HG02642 (cell line): ENCODE data around the gene DIS3L2.

Experiments used
- ATAC-seq: cut with Tn5 transposase; IDR thresholded peaks from one replicate; pipeline ENCODE4 v1.9.1; 2021; ENCODE audit warnings: mild to moderate bottlenecking; ENCODE audit not compliant: unreplicated experiment, poor library complexity

DIS3L2 gene

GRCh38 chr2:232240906-232241305 is 279.4 kb downstream of the DIS3L2 start:
- ATAC-seq = no peak

GRCh38 chr2:232242316-232242715 is 280.8 kb downstream of the DIS3L2 start:
- no peak for ATAC-seq

GRCh38 chr2:232245111-232245510 is 283.6 kb downstream of the DIS3L2 start:
- ATAC-seq = no peak

- no peak for ATAC-seq
Measured at GRCh38 chr2:232246245-232246644, 284.7 kb downstream of the DIS3L2 start.

GRCh38 chr2:232249096-232249495 is 287.6 kb downstream of the DIS3L2 start:
- ATAC-seq = no peak

- no peak for ATAC-seq
Measured at GRCh38 chr2:232250246-232251175, 289.0 kb downstream of the DIS3L2 start.

GRCh38 chr2:232255033-232255432 is 293.5 kb downstream of the DIS3L2 start:
- ATAC-seq = no peak

GRCh38 chr2:232260075-232260474 is 298.6 kb downstream of the DIS3L2 start:
- ATAC-seq = no peak

- ATAC-seq = no peak
Measured at GRCh38 chr2:232261776-232262175, 300.3 kb downstream of the DIS3L2 start.

GRCh38 chr2:232263295-232263694 is 301.8 kb downstream of the DIS3L2 start:
- no peak for ATAC-seq

- ATAC-seq = no peak
Measured at GRCh38 chr2:232264081-232264480, 302.6 kb downstream of the DIS3L2 start.

GRCh38 chr2:232265329-232265728 is 303.8 kb downstream of the DIS3L2 start:
- no peak for ATAC-seq

- no peak for ATAC-seq
Measured at GRCh38 chr2:232268636-232269165, 307.2 kb downstream of the DIS3L2 start.

GRCh38 chr2:232269867-232270266 is 308.4 kb downstream of the DIS3L2 start:
- ATAC-seq = no peak

- ATAC-seq = no peak
Measured at GRCh38 chr2:232273903-232274643, 312.6 kb downstream of the DIS3L2 start.

- ATAC-seq = no peak
Measured at GRCh38 chr2:232275670-232276069, 314.2 kb downstream of the DIS3L2 start.

GRCh38 chr2:232276084-232276732 is 314.7 kb downstream of the DIS3L2 start:
- no peak for ATAC-seq

GRCh38 chr2:232276733-232277313 is 315.3 kb downstream of the DIS3L2 start:
- no peak for ATAC-seq

GRCh38 chr2:232278534-232278933 is 317.0 kb downstream of the DIS3L2 start:
- ATAC-seq = no peak

- no peak for ATAC-seq
Measured at GRCh38 chr2:232280341-232280740, 318.8 kb downstream of the DIS3L2 start.
